SK-N-SH (cell line): ENCODE results near the gene FOXP2. TPM values are rescaled to one million over a fixed set of nuclear protein-coding genes. Genes with fewer than 3 reads are reported as not detected.

Experiments
- CTCF ChIA-PET: fragments of 300-600, 350-600 bp; formaldehyde crosslinking; extraction: SDS; loops from one replicate; lab custom pipeline; 2021; lab: Yijun Ruan, JAX
- POLR2A ChIA-PET: fragments of 350-600 bp; sonication (Branson Sonifier 250); formaldehyde crosslinking; extraction: SDS; loops from one replicate; lab custom pipeline; 2020; ENCODE audit warnings: antibody characterized with exemption, inconsistent platforms; lab: Yijun Ruan, JAX
- DNase-seq: peaks from one replicate; pipeline ENCODE4 v3.0.0; 2012
- H2AFZ ChIP-seq: fragments of 200-600 bp; sonication (generic); 2 replicates; pipeline ENCODE4 v1.8.1; 2016; ENCODE audit warnings: antibody characterized with exemption, mild to moderate bottlenecking, low read depth
- H3F3A ChIP-seq: fragments of 200-600 bp; sonication (generic); replicated peaks from 2 replicates; pipeline ENCODE3; 2016; ENCODE audit warnings: antibody characterized with exemption, mild to moderate bottlenecking; ENCODE audit not compliant: insufficient read depth
- H3K27ac ChIP-seq, 2 experiments: fragments of 200-500 bp in 1 of 2; fragments of 200-600 bp in 1 of 2; sonication (Bioruptor generic) in 1 of 2; sonication (generic), shearing (Covaris generic) in 1 of 2; 2 replicates each; pipeline versions ENCODE4 v1.5.1 to v1.6.1; 2014 to 2016; ENCODE audit warnings: low read depth in 2 of 2, inconsistent platforms in 1 of 2, low read length in 1 of 2, mild to moderate bottlenecking in 1 of 2, mixed read lengths in 1 of 2
- H3K27me3 ChIP-seq: fragments of 200-600 bp; sonication (generic), shearing (Covaris generic); 2 replicates; pipeline ENCODE4 v1.6.1; 2016; ENCODE audit warnings: mixed run types; ENCODE audit not compliant: insufficient read depth
- H3K36me3 ChIP-seq, 2 experiments: fragments of 200-500 bp in 1 of 2; fragments of 200-600 bp in 1 of 2; sonication (Bioruptor generic) in 1 of 2; sonication (generic) in 1 of 2; replicated peaks in 1 of 2; 2 replicates each; pipeline versions ENCODE3 to v1.5.1; 2014 to 2016; ENCODE audit warnings: low read length in 1 of 2, mild to moderate bottlenecking in 1 of 2; ENCODE audit not compliant: insufficient read depth in 2 of 2, control insufficient read depth in 1 of 2
- H3K4me1 ChIP-seq, 2 experiments: fragments of 200-500 bp in 1 of 2; fragments of 200-600 bp in 1 of 2; sonication (Bioruptor generic) in 1 of 2; sonication (generic), shearing (Covaris generic) in 1 of 2; 2 replicates each; pipeline versions ENCODE4 v1.5.1 to v1.6.1; 2014 to 2016; ENCODE audit warnings: low read depth in 1 of 2, low read length in 1 of 2, mixed run types in 1 of 2; ENCODE audit not compliant: insufficient read depth in 2 of 2, control insufficient read depth in 1 of 2
- H3K4me2 ChIP-seq: fragments of 200-600 bp; sonication (generic), shearing (Covaris generic); 2 replicates; pipeline ENCODE4 v1.6.1; 2017; ENCODE audit warnings: mixed run types
- H3K4me3 ChIP-seq, 2 experiments: fragments of 200-500 bp in 1 of 2; fragments of 200-600 bp in 1 of 2; sonication (Bioruptor generic) in 1 of 2; sonication (generic), shearing (Covaris generic) in 1 of 2; 2 replicates each; pipeline versions ENCODE4 v1.5.1 to v1.8.1; 2014 to 2016; ENCODE audit warnings: low read depth in 2 of 2, inconsistent platforms in 1 of 2, low read length in 1 of 2, mild to moderate bottlenecking in 1 of 2, mixed read lengths in 1 of 2, moderate library complexity in 1 of 2
- H3K79me2 ChIP-seq: fragments of 200-600 bp; sonication (generic); 2 replicates; pipeline ENCODE4 v1.8.1; 2017; ENCODE audit warnings: mild to moderate bottlenecking; ENCODE audit not compliant: insufficient read depth
- H3K9ac ChIP-seq: fragments of 200-600 bp; sonication (generic); 2 replicates; pipeline ENCODE4 v1.6.1; 2017; ENCODE audit warnings: mixed run types
- H3K9me2 ChIP-seq: fragments of 200-600 bp; sonication (generic); 2 replicates; pipeline ENCODE4 v1.6.1; 2017; ENCODE audit warnings: mixed run types
- H3K9me3 ChIP-seq: fragments of 200-600 bp; sonication (generic); 2 replicates; pipeline ENCODE4 v1.6.1; 2017; ENCODE audit warnings: mixed run types, mild to moderate bottlenecking, moderate library complexity
- H4K20me1 ChIP-seq: fragments of 200-600 bp; sonication (generic); 2 replicates; pipeline ENCODE4 v1.6.1; 2017; ENCODE audit warnings: mild to moderate bottlenecking, mixed run types; ENCODE audit not compliant: insufficient read depth
- CHD2 ChIP-seq: fragments of 150-350 bp; IDR thresholded peaks from 2 replicates; pipeline ENCODE4 v1.6.1; 2018; ENCODE audit warnings: low read length; ENCODE audit not compliant: partially characterized antibody
- ELF1 ChIP-seq: IDR thresholded peaks from 2 replicates; pipeline ENCODE4 v1.4.0; 2012
- GABPA ChIP-seq: IDR thresholded peaks from 2 replicates; pipeline ENCODE4 v1.4.0; 2012; ENCODE audit warnings: low read depth, mild to moderate bottlenecking
- JUND ChIP-seq: IDR thresholded peaks from 2 replicates; pipeline ENCODE4 v1.4.0; 2012
- MEF2A ChIP-seq: IDR thresholded peaks from 2 replicates; pipeline ENCODE4 v1.4.0; 2012; ENCODE audit warnings: low read depth, borderline replicate concordance
- MXI1 ChIP-seq: IDR thresholded peaks from 2 replicates; pipeline ENCODE4 v1.6.1; 2012; ENCODE audit warnings: mild to moderate bottlenecking, low read depth, low read length, improper control_type of control experiment
- REST ChIP-seq: IDR thresholded peaks from 2 replicates; pipeline ENCODE4 v1.6.1; 2012; ENCODE audit warnings: mild to moderate bottlenecking, low read depth, low read length, moderate library complexity
- RXRA ChIP-seq: IDR thresholded peaks from 2 replicates; pipeline ENCODE4 v1.4.0; 2012; ENCODE audit warnings: low read depth, mild to moderate bottlenecking, borderline replicate concordance
- SIN3A ChIP-seq: IDR thresholded peaks from 2 replicates; pipeline ENCODE4 v1.6.1; 2012; ENCODE audit warnings: low read depth, mild to moderate bottlenecking, low read length, moderate library complexity, borderline replicate concordance
- SMC3 ChIP-seq: IDR thresholded peaks from 2 replicates; pipeline ENCODE4 v1.6.1; 2012; ENCODE audit warnings: low read depth, low read length, improper control_type of control experiment
- TAF1 ChIP-seq: IDR thresholded peaks from 2 replicates; pipeline ENCODE4 v1.6.1; 2012; ENCODE audit warnings: low read depth, mild to moderate bottlenecking, low read length, moderate library complexity, borderline replicate concordance
- polyA plus RNA-seq, 3 experiments: library from polyadenylated mRNA; depleted of rRNA; stranded (reverse); fragments of >200 nt; gene quantifications; 2 replicates each; pipeline ENCODE4 v1.2.3, GENCODE V29; 2012
- TF ChIP-seq, protein P1 (sequence below): IDR thresholded peaks from 2 replicates; pipeline ENCODE4 v1.4.0; 2012; ENCODE audit warnings: low read depth, borderline replicate concordance
- TF ChIP-seq, protein P2 (sequence below): IDR thresholded peaks from 2 replicates; pipeline ENCODE4 v1.4.0; 2012; ENCODE audit warnings: low read depth

FOXP2 gene
- polyA plus RNA-seq, 1 of the 3 experiments (the other 2 are of a cell fraction), result not detected

DNA sequence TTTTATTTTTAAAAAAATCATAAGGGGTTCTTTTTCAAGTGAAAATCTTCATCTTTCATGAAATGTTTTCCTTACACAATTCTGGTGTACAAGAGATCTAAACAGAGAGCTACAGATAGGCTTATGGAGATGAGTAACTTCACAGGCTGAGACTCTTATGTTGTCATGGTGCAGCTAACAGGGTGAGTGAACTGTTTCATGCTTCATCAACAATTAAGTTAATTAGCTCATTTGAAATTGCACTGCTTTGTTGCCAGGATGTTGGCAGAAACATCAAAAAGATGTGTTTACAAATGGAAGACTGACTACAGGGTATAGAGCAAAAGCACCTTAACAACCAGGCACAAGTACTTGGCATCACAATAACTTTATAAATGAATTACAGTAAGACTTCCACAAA lies 230.8 kb downstream of the FOXP2 start:
- no peak for TF ChIP-seq SMC3
- TF ChIP-seq GABPA, result no peak
- no peak for TF ChIP-seq MEF2A
- no peak for TF ChIP-seq TAF1
- TF ChIP-seq CHD2, result no peak
- TF ChIP-seq, protein P1, sequence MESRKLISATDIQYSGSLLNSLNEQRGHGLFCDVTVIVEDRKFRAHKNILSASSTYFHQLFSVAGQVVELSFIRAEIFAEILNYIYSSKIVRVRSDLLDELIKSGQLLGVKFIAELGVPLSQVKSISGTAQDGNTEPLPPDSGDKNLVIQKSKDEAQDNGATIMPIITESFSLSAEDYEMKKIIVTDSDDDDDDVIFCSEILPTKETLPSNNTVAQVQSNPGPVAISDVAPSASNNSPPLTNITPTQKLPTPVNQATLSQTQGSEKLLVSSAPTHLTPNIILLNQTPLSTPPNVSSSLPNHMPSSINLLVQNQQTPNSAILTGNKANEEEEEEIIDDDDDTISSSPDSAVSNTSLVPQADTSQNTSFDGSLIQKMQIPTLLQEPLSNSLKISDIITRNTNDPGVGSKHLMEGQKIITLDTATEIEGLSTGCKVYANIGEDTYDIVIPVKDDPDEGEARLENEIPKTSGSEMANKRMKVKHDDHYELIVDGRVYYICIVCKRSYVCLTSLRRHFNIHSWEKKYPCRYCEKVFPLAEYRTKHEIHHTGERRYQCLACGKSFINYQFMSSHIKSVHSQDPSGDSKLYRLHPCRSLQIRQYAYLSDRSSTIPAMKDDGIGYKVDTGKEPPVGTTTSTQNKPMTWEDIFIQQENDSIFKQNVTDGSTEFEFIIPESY, result no peak
- TF ChIP-seq RXRA, result no peak
- TF ChIP-seq MXI1, result no peak
- no peak for TF ChIP-seq ELF1
- TF ChIP-seq SIN3A, result no peak
- no peak for TF ChIP-seq REST
- TF ChIP-seq JUND, result no peak
- TF ChIP-seq, protein P2, sequence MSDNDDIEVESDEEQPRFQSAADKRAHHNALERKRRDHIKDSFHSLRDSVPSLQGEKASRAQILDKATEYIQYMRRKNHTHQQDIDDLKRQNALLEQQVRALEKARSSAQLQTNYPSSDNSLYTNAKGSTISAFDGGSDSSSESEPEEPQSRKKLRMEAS, result no peak
- Histone ChIP-seq H3K4me2 (no peak overlapping the region), H3K36me3 (no peaks in the 10 kb centered on the region), H3K27me3 (no peaks in the 10 kb centered on the region), H3K79me2 (no peaks in the 10 kb centered on the region), H2AFZ (no peak overlapping the region), H3K9me2 (no peaks in the 10 kb centered on the region), H3K9me3 (no peaks in the 10 kb centered on the region), H3F3A (no peaks in the 10 kb centered on the region), H3K4me1 (no peaks in the 10 kb centered on the region), H3K4me3 (no peak overlapping the region), H4K20me1 (no peaks in the 10 kb centered on the region), H3K9ac (no peak overlapping the region), H3K27ac (no peak overlapping the region)
- no peak for DNase-seq
- POLR2A ChIA-PET, result no interaction called here
- CTCF ChIA-PET, result interaction anchor here (1.0 kb wide), 1 partner anchor 120 kb away, joined by 3 read pairs; no protein-coding TSS in a partner anchor

DNA sequence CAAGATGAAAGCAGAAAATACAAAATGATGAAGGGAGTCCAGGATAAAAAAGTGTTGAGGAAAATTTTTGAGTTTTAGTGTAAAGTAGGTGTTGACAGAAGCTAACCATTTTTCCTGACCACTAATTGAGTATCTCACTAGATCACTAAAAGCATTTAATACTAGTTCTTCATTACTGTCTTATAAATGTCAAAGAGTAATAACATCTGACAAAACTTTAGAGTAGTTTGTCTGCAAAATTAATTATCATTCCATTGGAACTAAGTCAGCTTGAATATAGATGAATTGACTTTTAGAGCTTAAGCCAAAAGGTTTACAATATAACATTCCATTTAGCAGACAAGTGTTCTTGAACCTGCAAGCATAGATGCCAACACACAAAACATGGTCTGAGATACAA lies 232.9 kb downstream of the FOXP2 start:
- no peaks in the 10 kb centered on the region for H3K9me2 ChIP-seq
- H3K4me1 ChIP-seq, result no peaks in the 10 kb centered on the region
- no peaks in the 10 kb centered on the region for H3F3A ChIP-seq
- no peak overlapping the region for H3K4me3 ChIP-seq
- no peak overlapping the region for H3K27ac ChIP-seq
- no peak overlapping the region for H2AFZ ChIP-seq
- H3K27me3 ChIP-seq, result no peaks in the 10 kb centered on the region
- no peak overlapping the region for H3K9ac ChIP-seq
- no peaks in the 10 kb centered on the region for H3K36me3 ChIP-seq
- CTCF ChIA-PET, result no interaction called here
- H4K20me1 ChIP-seq, result no peaks in the 10 kb centered on the region
- no peak for TF ChIP-seq REST
- POLR2A ChIA-PET, result no interaction called here
- H3K79me2 ChIP-seq, result no peaks in the 10 kb centered on the region
- DNase-seq, result no peak
- no peak overlapping the region for H3K4me2 ChIP-seq
- no peaks in the 10 kb centered on the region for H3K9me3 ChIP-seq
